ENCODE data around the gene UNC79.
"Not testable (repeated sequence)": the region's sequence is repeated elsewhere in the genome, so short reads cannot be mapped to it uniquely, and the experiment has no call there.

UNC79 gene

GRCh38 chr14:93410021-93410420, 20.7 kb upstream of the UNC79 start:
- TF ChIP-seq, protein P1, sequence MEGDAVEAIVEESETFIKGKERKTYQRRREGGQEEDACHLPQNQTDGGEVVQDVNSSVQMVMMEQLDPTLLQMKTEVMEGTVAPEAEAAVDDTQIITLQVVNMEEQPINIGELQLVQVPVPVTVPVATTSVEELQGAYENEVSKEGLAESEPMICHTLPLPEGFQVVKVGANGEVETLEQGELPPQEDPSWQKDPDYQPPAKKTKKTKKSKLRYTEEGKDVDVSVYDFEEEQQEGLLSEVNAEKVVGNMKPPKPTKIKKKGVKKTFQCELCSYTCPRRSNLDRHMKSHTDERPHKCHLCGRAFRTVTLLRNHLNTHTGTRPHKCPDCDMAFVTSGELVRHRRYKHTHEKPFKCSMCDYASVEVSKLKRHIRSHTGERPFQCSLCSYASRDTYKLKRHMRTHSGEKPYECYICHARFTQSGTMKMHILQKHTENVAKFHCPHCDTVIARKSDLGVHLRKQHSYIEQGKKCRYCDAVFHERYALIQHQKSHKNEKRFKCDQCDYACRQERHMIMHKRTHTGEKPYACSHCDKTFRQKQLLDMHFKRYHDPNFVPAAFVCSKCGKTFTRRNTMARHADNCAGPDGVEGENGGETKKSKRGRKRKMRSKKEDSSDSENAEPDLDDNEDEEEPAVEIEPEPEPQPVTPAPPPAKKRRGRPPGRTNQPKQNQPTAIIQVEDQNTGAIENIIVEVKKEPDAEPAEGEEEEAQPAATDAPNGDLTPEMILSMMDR (IDR thresholded peaks at IDR 0.05; ENCODE audit: low read depth, low read length, missing control alignments): no peak

GRCh38 chr14:93410893-93411292, 19.8 kb upstream of the UNC79 start:
- TF ChIP-seq, protein P1 (IDR thresholded peaks at IDR 0.05; ENCODE audit: low read depth, low read length, missing control alignments): no peak
- H3K4me3 ChIP-seq (replicated peaks; ENCODE audit: low read depth, low read length): no peak overlapping the region

More at GRCh38 chr14:93410021-93410420, 20.7 kb upstream of the UNC79 start:
- no peak overlapping the region for H3K4me3 ChIP-seq (replicated peaks; ENCODE audit: low read depth, low read length)
- DNase-seq (ENCODE audit: extremely low read depth, low read depth): no peak

GRCh38 chr14:93425136-93425535, 5.6 kb upstream of the UNC79 start:
- not testable (repeated sequence) for H3K4me3 ChIP-seq (replicated peaks; ENCODE audit: low read depth, low read length); DNase-seq (ENCODE audit: extremely low read depth, low read depth)

More at GRCh38 chr14:93410893-93411292, 19.8 kb upstream of the UNC79 start:
- DNase-seq (ENCODE audit: extremely low read depth, low read depth): no peak

DNA sequence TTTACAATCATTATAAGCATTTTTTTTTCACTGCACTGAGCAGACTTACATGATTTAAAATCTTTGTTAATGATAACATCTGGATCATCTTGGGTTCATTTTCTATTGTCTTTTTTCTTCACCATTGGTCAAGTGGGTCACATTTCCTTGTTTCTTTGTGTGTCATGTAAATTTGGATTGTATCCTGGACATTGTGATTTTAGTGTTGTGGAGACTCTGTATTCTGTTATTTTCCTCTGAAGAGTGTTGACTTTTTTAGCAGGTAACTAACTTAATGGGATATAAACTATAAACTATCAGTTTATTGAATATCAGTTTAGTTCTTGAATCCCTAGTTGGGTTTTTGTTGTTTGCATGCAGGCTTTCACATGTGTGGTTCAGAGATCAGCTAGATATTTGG, 4.0 kb upstream of the UNC79 start:
- no peak for DNase-seq (ENCODE audit: extremely low read depth, low read depth)
- H3K4me3 ChIP-seq (replicated peaks; ENCODE audit: low read depth, low read length): no peak overlapping the region
- TF ChIP-seq, protein P1 (IDR thresholded peaks at IDR 0.05; ENCODE audit: low read depth, low read length, missing control alignments): no peak

- H3K4me3 ChIP-seq (replicated peaks; ENCODE audit: low read depth, low read length): no peak overlapping the region
- TF ChIP-seq, protein P1 (IDR thresholded peaks at IDR 0.05; ENCODE audit: low read depth, low read length, missing control alignments): no peak
- DNase-seq (ENCODE audit: extremely low read depth, low read depth): no peak
These were observed 414 bp downstream of the UNC79 start for GRCh38 chr14:93431036-93431670.

- TF ChIP-seq, protein P1 (IDR thresholded peaks at IDR 0.05; ENCODE audit: low read depth, low read length, missing control alignments): no peak
- H3K4me3 ChIP-seq (replicated peaks; ENCODE audit: low read depth, low read length): no peak overlapping the region
- no peak for DNase-seq (ENCODE audit: extremely low read depth, low read depth)
These were observed 23.5 kb downstream of the UNC79 start for GRCh38 chr14:93454224-93454623.

DNA sequence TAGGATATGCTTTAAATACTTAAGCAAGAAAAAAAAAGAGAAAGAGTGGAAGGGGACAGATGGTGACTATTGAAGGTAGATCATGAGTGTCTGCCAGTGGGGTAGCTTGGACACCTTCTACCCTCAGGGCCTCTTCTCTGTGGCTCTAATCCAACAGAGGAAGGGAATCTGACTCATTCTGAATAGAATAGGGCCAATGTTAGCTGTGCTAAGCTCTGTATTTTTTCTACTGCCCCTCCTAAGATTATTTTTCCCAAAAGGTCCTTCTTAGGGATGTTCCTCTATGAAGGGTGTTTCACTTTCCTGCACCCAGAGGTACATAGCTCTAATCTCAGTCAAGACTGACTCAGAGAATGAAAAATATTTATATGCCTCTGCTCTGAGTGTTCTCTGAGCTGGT, 25.6 kb downstream of the UNC79 start:
- DNase-seq (ENCODE audit: extremely low read depth, low read depth): no peak
- no peak overlapping the region for H3K4me3 ChIP-seq (replicated peaks; ENCODE audit: low read depth, low read length)
- TF ChIP-seq, protein P1 (IDR thresholded peaks at IDR 0.05; ENCODE audit: low read depth, low read length, missing control alignments): no peak
